OCI-LY7 (cell line): ENCODE measurements around the gene PAK4. TPM values are rescaled to one million over a fixed set of nuclear protein-coding genes. Genes with fewer than 3 reads are reported as not detected.

Source experiments
- BruUV-seq: library from RNA; stranded (reverse); fragments of 400-500 nt; replicated peaks from 2 replicates; lab custom pipeline; 2021; lab: Mats Ljungman, UMichigan
- CTCF ChIA-PET: fragments of 300-600 bp; sonication (Branson Sonifier 250); formaldehyde crosslinking; loops from one replicate; lab custom pipeline; 2022; ENCODE audit warnings: antibody characterized with exemption; ENCODE audit not compliant: unreplicated experiment; lab: Charles Lee
- POLR2A ChIA-PET: fragments of 300-600 bp; sonication (Branson Sonifier 250); formaldehyde crosslinking; loops from one replicate; lab custom pipeline; 2022; ENCODE audit warnings: antibody characterized with exemption; lab: Charles Lee
- DNase-seq: peaks from one replicate; pipeline ENCODE4 v3.0.0-alpha.2; 2015; ENCODE audit warnings: low spot score
- H2AFZ ChIP-seq: fragments of 200-600 bp; sonication (generic), shearing (Covaris generic); 2 replicates; pipeline ENCODE4 v1.6.1; 2014; ENCODE audit warnings: mild to moderate bottlenecking, antibody characterized with exemption, low read length, moderate library complexity
- H3K27ac ChIP-seq: fragments of 200-600 bp; sonication (generic); 2 replicates; pipeline ENCODE4 v1.5.1; 2014; ENCODE audit warnings: mixed run types, low read depth, mild to moderate bottlenecking, moderate library complexity, low read length, inconsistent platforms; ENCODE audit not compliant: poor library complexity, severe bottlenecking
- H3K36me3 ChIP-seq: fragments of 200-600 bp; sonication (generic); 2 replicates; pipeline ENCODE4 v1.6.1; 2014; ENCODE audit warnings: mild to moderate bottlenecking, antibody characterized with exemption, low read length, moderate library complexity, mixed read lengths; ENCODE audit not compliant: insufficient read depth
- H3K4me1 ChIP-seq: fragments of 200-600 bp; sonication (generic); 2 replicates; pipeline ENCODE4 v1.5.1; 2014; ENCODE audit warnings: mild to moderate bottlenecking, low read length; ENCODE audit not compliant: insufficient read depth, poor library complexity, severe bottlenecking
- H3K4me2 ChIP-seq: fragments of 200-600 bp; sonication (generic); 2 replicates; pipeline ENCODE4 v1.6.1; 2014; ENCODE audit warnings: mild to moderate bottlenecking, low read length
- H3K4me3 ChIP-seq: fragments of 200-600 bp; sonication (generic); 2 replicates; pipeline ENCODE4 v1.5.1; 2014; ENCODE audit warnings: mild to moderate bottlenecking, low read depth, low read length; ENCODE audit not compliant: poor library complexity, severe bottlenecking
- H3K79me2 ChIP-seq: fragments of 200-600 bp; sonication (generic); 2 replicates; pipeline ENCODE4 v1.6.1; 2016; ENCODE audit warnings: low read depth, mild to moderate bottlenecking, low read length, moderate library complexity, mixed read lengths; ENCODE audit not compliant: insufficient read depth
- H3K9me2 ChIP-seq: fragments of 200-600 bp; sonication (generic); 2 replicates; pipeline ENCODE4 v1.6.1; 2016; ENCODE audit warnings: mild to moderate bottlenecking, low read length, mixed read lengths; ENCODE audit not compliant: insufficient read depth
- H3K9me3 ChIP-seq: fragments of 200-600 bp; sonication (generic); 2 replicates; pipeline ENCODE4 v1.6.1; 2014; ENCODE audit warnings: mild to moderate bottlenecking, mixed run types, low read length, mixed read lengths
- H4K20me1 ChIP-seq: fragments of 200-600 bp; sonication (generic); 2 replicates; pipeline ENCODE4 v1.6.1; 2014; ENCODE audit warnings: mild to moderate bottlenecking, antibody characterized with exemption, low read length, moderate library complexity, mixed read lengths; ENCODE audit not compliant: insufficient read depth
- EZH2phosphoT487 ChIP-seq: fragments of 200-600 bp; sonication (generic); IDR thresholded peaks from 2 replicates; pipeline ENCODE4 v1.6.1; 2018; ENCODE audit warnings: low read depth, borderline replicate concordance, mild to moderate bottlenecking, mixed run types, antibody characterized with exemption, low read length, moderate library complexity, mixed read lengths
- intact Hi-C: fragments of 100-400 bp; cut with micrococcal nuclease; formaldehyde crosslinking; loops from one replicate; pipeline ENCODE4 v1.10.0; 2022; ENCODE audit not compliant: unreplicated experiment
- total RNA-seq, 2 experiments: library from RNA; depleted of rRNA in 1 of 2; stranded (reverse); fragments of >200 nt in 1 of 2; shearing (Covaris generic) in 1 of 2; gene quantifications; 2 replicates each; pipeline ENCODE4 v1.2.3, GENCODE V29; 2014 to 2022
- TF ChIP-seq, protein P1 (sequence below): fragments of 200-600 bp; sonication (generic); conservative IDR thresholded peaks from 2 replicates; pipeline ENCODE4 v1.5.1; 2014; ENCODE audit warnings: mild to moderate bottlenecking, antibody characterized with exemption, low read length, moderate library complexity, mixed read lengths

Gene PAK4
- total RNA-seq, 2 experiments from 2014 or later = 7.8 to 26.7 TPM

DNA sequence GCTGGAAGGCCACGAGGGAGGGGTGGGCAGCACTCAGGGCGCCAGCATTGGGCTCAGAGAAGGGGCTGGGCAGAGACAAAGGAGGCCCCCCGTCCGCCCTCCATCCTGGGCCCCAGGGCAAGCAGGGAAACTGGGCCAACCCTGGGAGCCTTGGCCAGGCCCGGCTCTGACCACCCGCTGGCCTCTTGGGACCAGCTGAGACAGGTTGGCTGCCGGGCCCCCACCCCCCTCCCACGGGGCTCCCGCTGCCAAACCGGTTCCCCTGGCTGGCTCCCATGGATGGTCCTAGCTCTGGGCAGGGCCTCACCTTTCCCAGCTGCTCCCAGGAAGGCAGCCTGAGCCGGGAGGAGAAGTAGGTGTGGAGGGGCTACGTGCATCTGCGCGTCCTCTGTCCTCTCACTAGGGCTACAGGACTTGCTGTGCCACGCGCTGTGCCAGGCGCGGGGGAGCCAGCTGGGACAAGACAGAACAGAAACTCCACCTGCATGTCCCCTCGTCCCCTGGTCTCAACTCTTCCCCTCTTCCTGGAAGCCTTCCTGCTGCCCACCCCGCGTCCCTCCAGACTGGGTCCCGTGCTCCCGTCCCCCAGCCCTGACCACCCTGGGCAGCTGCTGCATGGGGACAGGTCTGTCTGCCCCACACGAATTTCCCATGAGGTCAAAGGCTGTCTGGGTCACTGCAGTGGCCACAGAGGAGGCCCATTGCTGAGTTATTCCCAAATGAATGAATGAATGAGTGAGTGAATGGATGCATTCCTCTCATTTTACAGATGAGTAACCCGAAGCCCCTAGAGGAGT, 42.1 kb downstream of the PAK4 start:
- CTCF ChIA-PET = no interaction called here
- intact Hi-C loops = no loop called here
- no peak overlapping the region for H3K27ac ChIP-seq

DNA sequence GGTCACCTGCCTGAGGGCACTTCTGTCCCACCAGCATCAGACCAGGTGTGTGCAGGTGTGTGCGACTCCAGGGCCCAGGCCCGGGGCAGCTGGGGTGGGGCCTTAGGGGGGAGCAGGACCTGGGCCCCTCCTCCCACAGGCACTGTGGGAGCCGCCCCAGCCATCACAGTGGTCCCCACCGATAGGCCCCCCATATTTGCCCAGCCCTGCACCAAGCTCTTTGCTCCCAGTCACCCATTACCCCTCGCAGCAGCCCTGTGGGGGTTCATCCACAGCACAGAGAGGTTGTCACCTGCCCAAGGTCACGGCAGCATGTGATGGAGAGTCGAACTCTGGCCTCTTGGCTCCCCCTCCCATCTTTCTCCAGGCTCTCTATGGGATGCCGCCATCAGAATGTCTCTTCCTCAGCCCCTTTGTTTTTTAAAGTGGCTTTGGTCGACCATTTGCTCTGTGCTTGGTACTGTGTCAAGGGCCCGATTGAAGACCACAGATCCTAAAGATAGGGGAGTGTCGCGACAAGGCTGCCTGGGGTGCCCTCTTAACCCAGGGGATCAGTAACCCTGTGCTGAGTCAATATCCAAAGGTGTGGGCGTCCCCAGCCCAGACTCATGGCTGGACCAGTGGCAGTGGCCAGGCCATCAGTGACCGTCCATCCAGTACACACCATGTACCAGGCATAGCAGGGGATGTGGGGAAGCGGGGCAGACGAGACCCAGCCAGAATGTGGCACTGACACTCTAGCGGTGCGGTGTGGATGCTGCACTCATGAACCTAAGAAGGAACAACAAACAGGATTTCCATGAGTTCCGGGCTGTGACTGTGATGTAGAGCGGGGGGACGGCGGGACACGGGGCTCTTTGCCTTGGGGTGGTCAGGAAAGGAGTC, 42.9 kb downstream of the PAK4 start:
- Histone ChIP-seq H4K20me1 (no peaks in the 10 kb centered on the region), H3K4me3 (no peak overlapping the region), H3K27ac (no peak overlapping the region), H3K9me3 (no peaks in the 10 kb centered on the region), H3K4me2 (no peak overlapping the region), H3K9me2 (no peaks in the 10 kb centered on the region), H3K4me1 (no peaks in the 10 kb centered on the region), H2AFZ (no peak overlapping the region), H3K79me2 (no peaks in the 10 kb centered on the region), H3K36me3 (no peaks in the 10 kb centered on the region)
- DNase-seq = no peak
- POLR2A ChIA-PET = no interaction called here
- BruUV-seq = no TSS peak
- CTCF ChIA-PET = interaction anchor here (0.6 kb wide), 1 partner anchor 19 kb away, joined by 3 read pairs; no protein-coding TSS in a partner anchor
- intact Hi-C loops = no loop called here
- TF ChIP-seq, protein P1, sequence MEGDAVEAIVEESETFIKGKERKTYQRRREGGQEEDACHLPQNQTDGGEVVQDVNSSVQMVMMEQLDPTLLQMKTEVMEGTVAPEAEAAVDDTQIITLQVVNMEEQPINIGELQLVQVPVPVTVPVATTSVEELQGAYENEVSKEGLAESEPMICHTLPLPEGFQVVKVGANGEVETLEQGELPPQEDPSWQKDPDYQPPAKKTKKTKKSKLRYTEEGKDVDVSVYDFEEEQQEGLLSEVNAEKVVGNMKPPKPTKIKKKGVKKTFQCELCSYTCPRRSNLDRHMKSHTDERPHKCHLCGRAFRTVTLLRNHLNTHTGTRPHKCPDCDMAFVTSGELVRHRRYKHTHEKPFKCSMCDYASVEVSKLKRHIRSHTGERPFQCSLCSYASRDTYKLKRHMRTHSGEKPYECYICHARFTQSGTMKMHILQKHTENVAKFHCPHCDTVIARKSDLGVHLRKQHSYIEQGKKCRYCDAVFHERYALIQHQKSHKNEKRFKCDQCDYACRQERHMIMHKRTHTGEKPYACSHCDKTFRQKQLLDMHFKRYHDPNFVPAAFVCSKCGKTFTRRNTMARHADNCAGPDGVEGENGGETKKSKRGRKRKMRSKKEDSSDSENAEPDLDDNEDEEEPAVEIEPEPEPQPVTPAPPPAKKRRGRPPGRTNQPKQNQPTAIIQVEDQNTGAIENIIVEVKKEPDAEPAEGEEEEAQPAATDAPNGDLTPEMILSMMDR = no peak
- TF ChIP-seq EZH2phosphoT487 = no peak

More for the DNA sequence above, 42.1 kb downstream of the PAK4 start:
- Histone ChIP-seq H3K79me2 (no peaks in the 10 kb centered on the region), H4K20me1 (no peaks in the 10 kb centered on the region), H3K4me2 (no peak overlapping the region), H3K9me2 (no peaks in the 10 kb centered on the region), H3K4me1 (no peaks in the 10 kb centered on the region), H3K9me3 (no peaks in the 10 kb centered on the region), H2AFZ (no peak overlapping the region), H3K36me3 (no peaks in the 10 kb centered on the region), H3K4me3 (no peak overlapping the region)
- TF ChIP-seq, protein P1 = no peak
- TF ChIP-seq EZH2phosphoT487 = no peak
- DNase-seq = no peak
- POLR2A ChIA-PET = no interaction called here
- BruUV-seq = no TSS peak
